Activated CD4-positive, alpha-beta T cell treated with anti-CD3 and anti-CD28 coated beads for 36 hours (primary cell): ENCODE data around the gene OR2W1. TPM values are rescaled to one million over a fixed set of nuclear protein-coding genes. Genes with fewer than 3 reads are reported as not detected.

Source experiments
- ATAC-seq: fragments of 200-7000 bp; cut with Tn5 transposase; one replicate; pipeline ENCODE4 v1.10.0; 2021; ENCODE audit warnings: mild to moderate bottlenecking, moderate library complexity
- CTCF ChIA-PET: fragments of 350-600 bp; sonication (Branson Sonifier 250); formaldehyde crosslinking; loops from one replicate; lab custom pipeline; 2021; ENCODE audit warnings: antibody characterized with exemption; lab: Charles Lee
- POLR2A ChIA-PET: fragments of 350-600 bp; sonication (Branson Sonifier 250); formaldehyde crosslinking; loops from one replicate; lab custom pipeline; 2021; ENCODE audit warnings: antibody characterized with exemption, inconsistent platforms; lab: Charles Lee
- DNase-seq: peaks from one replicate; pipeline ENCODE4 v3.0.0-alpha.2; 2020
- H3K27ac Mint-ChIP-seq: one replicate; pipeline ENCODE4 v1.8.0; 2021; ENCODE audit warnings: mixed read lengths
- H3K27me3 Mint-ChIP-seq: one replicate; pipeline ENCODE4 v1.8.0; 2021; ENCODE audit warnings: mixed read lengths
- H3K36me3 Mint-ChIP-seq: one replicate; pipeline ENCODE4 v1.8.0; 2021; ENCODE audit warnings: low read depth, mixed read lengths
- H3K4me1 Mint-ChIP-seq: one replicate; pipeline ENCODE4 v1.8.0; 2021; ENCODE audit warnings: mixed read lengths
- H3K4me3 Mint-ChIP-seq: one replicate; pipeline ENCODE4 v1.8.0; 2021; ENCODE audit warnings: mild to moderate bottlenecking, moderate library complexity, mixed read lengths
- H3K9me3 Mint-ChIP-seq: one replicate; pipeline ENCODE4 v1.8.0; 2021; ENCODE audit warnings: low read depth, mixed read lengths
- intact Hi-C, 2 experiments: fragments of 100-400 bp; cut with DNase I in 1 of 2; cut with micrococcal nuclease in 1 of 2; formaldehyde crosslinking; loops; one replicate each; pipeline versions ENCODE4 v1.14.2 to v1.15.1; 2022 to 2024; cut with DNase I, micrococcal nuclease
- total RNA-seq, 2 experiments: library from RNA; stranded (reverse); gene quantifications; one replicate each; pipeline ENCODE4 v1.2.3, GENCODE V29; 2021

The OR2W1 gene
- total RNA-seq, 2 experiments from 2014 or later, result not detected

DNA sequence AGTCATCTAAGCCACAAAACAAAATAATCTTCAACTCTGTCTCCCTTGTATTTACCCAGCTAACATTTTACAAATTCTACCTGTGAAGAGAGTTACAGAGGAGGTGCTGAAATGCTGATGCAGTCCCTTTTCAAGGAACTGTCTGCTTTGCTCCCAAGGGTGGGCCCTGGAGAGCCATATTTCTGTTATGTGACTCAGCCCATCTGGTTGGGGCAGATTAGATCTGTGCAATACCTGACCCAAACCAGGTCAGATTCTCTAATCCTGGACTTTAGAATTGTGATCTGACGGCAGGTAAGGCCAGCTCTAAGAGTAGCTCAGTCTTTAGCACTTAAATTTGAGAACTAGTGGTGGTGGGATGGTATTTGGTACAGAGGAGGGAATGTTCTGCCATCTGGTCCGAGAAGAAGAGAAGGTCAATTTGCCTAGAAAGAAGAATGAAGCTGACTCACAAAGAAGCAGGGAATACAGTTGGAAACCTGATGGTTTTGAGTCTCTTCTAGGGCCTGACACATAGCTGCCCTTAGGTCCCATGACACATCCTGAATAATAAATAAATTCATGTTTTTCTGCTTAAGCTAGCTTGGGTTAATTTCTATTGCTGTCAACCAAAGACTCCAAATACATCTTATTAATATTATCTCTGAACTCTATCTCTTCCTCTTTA, 48.0 kb downstream of the OR2W1 start:
- Mint-ChIP-seq H3K36me3 (no peaks in the 10 kb centered on the region), H3K4me1 (no peaks in the 10 kb centered on the region), H3K9me3 (no peaks in the 10 kb centered on the region), H3K27me3 (peaks cover 3% of the 10 kb centered on the region), H3K27ac (no peak overlapping the region), H3K4me3 (no peak overlapping the region)
- no peak for ATAC-seq
- intact Hi-C loops, result no loop called here
- ChIA-PET CTCF (interaction anchor here (1.5 to 1.6 kb wide), 2 partner anchors 19 to 26 kb away, joined by 3 to 6 read pairs; no protein-coding TSS in a partner anchor), POLR2A (no interaction called here)
- DNase-seq, result no peak

DNA sequence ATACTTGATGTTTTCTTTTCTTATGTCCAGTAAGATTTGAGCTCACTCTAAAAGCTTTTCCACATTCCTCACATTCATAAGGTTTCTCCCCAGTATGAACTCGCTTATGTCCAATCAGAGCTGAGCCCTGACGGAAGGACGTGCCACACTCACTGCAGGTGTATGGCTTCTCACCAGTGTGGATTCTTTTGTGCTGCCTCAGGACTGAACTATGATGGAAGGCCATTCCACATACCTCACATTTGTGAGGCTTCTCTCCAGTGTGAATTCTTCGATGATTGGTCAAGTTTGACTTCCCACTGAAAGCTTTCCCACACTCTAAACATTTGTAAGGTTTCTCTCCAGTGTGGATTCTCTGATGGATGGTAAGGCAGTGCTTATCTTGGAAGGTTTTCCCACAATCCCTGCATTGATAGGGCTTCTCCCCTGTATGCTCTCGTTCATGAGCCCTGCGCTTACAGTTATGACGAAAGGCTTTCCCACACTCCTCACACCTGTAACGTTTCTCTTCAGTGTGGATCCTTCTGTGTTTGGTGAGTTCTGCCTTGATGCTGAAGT, 49.8 kb downstream of the OR2W1 start:
- H3K27ac Mint-ChIP-seq, result no peak overlapping the region
- no peak for DNase-seq
- H3K36me3 Mint-ChIP-seq, result no peaks in the 10 kb centered on the region
- no peak overlapping the region for H3K4me3 Mint-ChIP-seq
- H3K27me3 Mint-ChIP-seq, result peaks cover 3% of the 10 kb centered on the region
- CTCF ChIA-PET, result interaction anchor here (0.6 kb wide), 1 partner anchor 39 kb away, joined by 3 read pairs; no protein-coding TSS in a partner anchor
- no peak for ATAC-seq
- no peaks in the 10 kb centered on the region for H3K4me1 Mint-ChIP-seq
- POLR2A ChIA-PET, result no interaction called here
- intact Hi-C loops, result no loop called here
- H3K9me3 Mint-ChIP-seq, result no peaks in the 10 kb centered on the region

Other genes starting within 250 kb of the OR2W1 start
- 10 to 100 TPM; 48.5 to 54.6 TPM for gene TRIM27, start 121.2 kb downstream of the OR2W1 start, total RNA-seq
- 1 to 10 TPM in 1 of 2 experiments, under 1 TPM in 1; 0.98 to 1.0 TPM for gene ZNF311, start 39.9 kb downstream of the OR2W1 start, total RNA-seq
- not detected for gene OR2B3, start 42.1 kb upstream of the OR2W1 start, total RNA-seq
- gene OR2J1, start 54.3 kb upstream of the OR2W1 start, total RNA-seq, result not detected
- not detected for gene OR2J3, start 62.9 kb upstream of the OR2W1 start, total RNA-seq
- gene OR2J2, start 125.7 kb upstream of the OR2W1 start, total RNA-seq, result not detected